Neuronal stem cell (in vitro differentiated cells): ENCODE measurements around the gene GNMT. TPM values are rescaled to one million over a fixed set of nuclear protein-coding genes. Genes with fewer than 3 reads are reported as not detected.
A peak's percentile ranks its signal among the peaks of the same experiment; 100 is the strongest.

ENCODE experiments used
- DNase-seq: peaks from one replicate; pipeline ENCODE4 v3.0.0-alpha.2; 2013; ENCODE audit warnings: low spot score
- H2AFZ ChIP-seq: one replicate; pipeline ENCODE4 v1.6.1; 2013; ENCODE audit warnings: mild to moderate bottlenecking, low read length, inconsistent platforms
- H2AK5ac ChIP-seq: 2 replicates; pipeline ENCODE4 v1.6.1; 2013; ENCODE audit warnings: low read depth, mild to moderate bottlenecking, inconsistent platforms, low read length, moderate library complexity, mixed read lengths
- H2BK120ac ChIP-seq: 2 replicates; pipeline ENCODE4 v1.6.1; 2013; ENCODE audit warnings: low read depth, mild to moderate bottlenecking, inconsistent platforms, low read length, moderate library complexity, mixed read lengths
- H2BK12ac ChIP-seq: one replicate; pipeline ENCODE4 v1.6.1; 2013; ENCODE audit warnings: low read length, inconsistent platforms
- H2BK15ac ChIP-seq: 2 replicates; pipeline ENCODE4 v1.6.1; 2013; ENCODE audit warnings: mild to moderate bottlenecking, low read length, inconsistent platforms, mixed read lengths
- H2BK5ac ChIP-seq: one replicate; pipeline ENCODE4 v1.6.1; 2013; ENCODE audit warnings: inconsistent platforms, mild to moderate bottlenecking, low read length, moderate library complexity
- H3K14ac ChIP-seq: one replicate; pipeline ENCODE4 v1.6.1; 2013; ENCODE audit warnings: low read length, inconsistent platforms
- H3K18ac ChIP-seq: 2 replicates; pipeline ENCODE4 v1.6.1; 2013; ENCODE audit warnings: low read length, inconsistent platforms
- H3K23ac ChIP-seq: 2 replicates; pipeline ENCODE4 v1.6.1; 2013; ENCODE audit warnings: low read depth, mild to moderate bottlenecking, mixed read lengths, low read length, inconsistent platforms; ENCODE audit not compliant: poor library complexity
- H3K27ac ChIP-seq: replicated peaks from 3 replicates; pipeline ENCODE4 v1.5.1; 2013; ENCODE audit warnings: low read length, inconsistent platforms
- H3K27me3 ChIP-seq, 3 experiments: 2 replicates each; pipeline ENCODE4 v1.6.1; 2013; ENCODE audit warnings: low read length in 3 of 3, mild to moderate bottlenecking in 2 of 3, inconsistent platforms in 1 of 3, low read depth in 1 of 3, mixed read lengths in 1 of 3, moderate library complexity in 1 of 3; ENCODE audit not compliant: control insufficient read depth in 3 of 3, insufficient read depth in 3 of 3
- H3K36me3 ChIP-seq, 2 donors: replicated peaks in 1 of 2; 2 replicates each; pipeline ENCODE4 v1.6.1; 2013; ENCODE audit warnings: low read length in 2 of 2; ENCODE audit not compliant: control insufficient read depth in 2 of 2, insufficient read depth in 2 of 2
- H3K4ac ChIP-seq: 2 replicates; pipeline ENCODE4 v1.6.1; 2013; ENCODE audit warnings: inconsistent platforms, mild to moderate bottlenecking, low read length, moderate library complexity
- H3K4me1 ChIP-seq, 2 donors: 1 replicate in 1 of 2; 2 replicates in 1 of 2; pipeline ENCODE4 v1.6.1; 2013; ENCODE audit warnings: low read length in 2 of 2, low read depth in 1 of 2; ENCODE audit not compliant: control insufficient read depth in 2 of 2, insufficient read depth in 1 of 2
- H3K4me2 ChIP-seq: one replicate; pipeline ENCODE4 v1.6.1; 2013; ENCODE audit warnings: mild to moderate bottlenecking, low read length, inconsistent platforms; ENCODE audit not compliant: insufficient read depth, poor library complexity, severe bottlenecking
- H3K4me3 ChIP-seq, 2 donors: 2 replicates each; pipeline ENCODE4 v1.5.1; 2013; ENCODE audit warnings: low read length in 2 of 2, mild to moderate bottlenecking in 2 of 2, inconsistent platforms in 1 of 2, moderate library complexity in 1 of 2
- H3K79me1 ChIP-seq: one replicate; pipeline ENCODE4 v1.6.1; 2013; ENCODE audit warnings: low read depth, mild to moderate bottlenecking, inconsistent platforms, low read length, moderate library complexity
- H3K9ac ChIP-seq: one replicate; pipeline ENCODE4 v1.6.1; 2013; ENCODE audit warnings: mild to moderate bottlenecking, low read depth, low read length, inconsistent platforms; ENCODE audit not compliant: poor library complexity
- H3K9me3 ChIP-seq, 2 donors: replicated peaks in 1 of 2; 2 replicates each; pipeline versions ENCODE3 to v1.6.1; 2013; ENCODE audit warnings: low read length in 2 of 2, mild to moderate bottlenecking in 2 of 2, inconsistent platforms in 1 of 2, low read depth in 1 of 2, mixed read lengths in 1 of 2, moderate library complexity in 1 of 2; ENCODE audit not compliant: control insufficient read depth in 2 of 2, insufficient read depth in 1 of 2
- H4K8ac ChIP-seq: one replicate; pipeline ENCODE4 v1.6.1; 2013; ENCODE audit warnings: low read depth, mild to moderate bottlenecking, inconsistent platforms, low read length, moderate library complexity
- H4K91ac ChIP-seq: one replicate; pipeline ENCODE4 v1.6.1; 2013; ENCODE audit warnings: low read length, low read depth, mild to moderate bottlenecking, inconsistent platforms; ENCODE audit not compliant: poor library complexity
- WGBS, 2 donors: extraction: QIAGEN DNeasy Blood & Tissue Kit; methylation state at CpG; one replicate each; pipeline ENCODE4 v1.1.7; 2013; ENCODE audit warnings: missing lambda C conversion rate in 2 of 2, mixed read lengths in 1 of 2; ENCODE audit not compliant: insufficient read length in 2 of 2, insufficient replicate concordance in 1 of 2; ENCODE audit errors: extremely low coverage in 2 of 2; 5-methylcytosine and 5-hydroxymethylcytosine counted together
- polyA plus RNA-seq, 2 experiments: library from polyadenylated mRNA; stranded (reverse); fragments of 200-250 nt; gene quantifications; one replicate each; pipeline ENCODE4 v1.2.3, GENCODE V29; 2013

The GNMT gene
- 0.52 TPM for polyA plus RNA-seq (2013, experiment 1 of 2)
- 0.55 TPM for polyA plus RNA-seq (2013, experiment 2 of 2)

GRCh38 chr6:42960243-42961019 lies at the start of gene GNMT:
Gene GNMT (plus strand): TSS chr6:42960754. CDS start chr6:42960768, 14 bp downstream.
- no CpG with 5 or more reads among the region's 62 CpGs for WGBS, 2 donors
- Histone ChIP-seq H4K91ac (no peak within 1 kb of the TSS), H2BK12ac (no peak within 1 kb of the TSS), H2BK5ac (no peak within 1 kb of the TSS), H3K9ac (peak within 1 kb of the TSS; percentile 71), H4K8ac (no peak within 1 kb of the TSS), H3K4me1 (peaks cover 0 to 11% of the 10 kb centered on the region in 2 donors), H3K36me3 (peaks cover 2 to 24% of the 10 kb centered on the region in 2 donors), H3K18ac (peak within 1 kb of the TSS; percentile 61), H3K9me3 (peaks cover 0 to 3% of the 10 kb centered on the region in 2 donors), H3K4me2 (peak within 1 kb of the TSS; percentile 91), H3K4me3 (peak within 1 kb of the TSS in 1 of 2 donors; percentile 83), H3K27me3 (peaks cover 0 to 23% (median 0%) of the 10 kb centered on the region in 3 experiments), H2BK120ac (no peak within 1 kb of the TSS), H3K79me1 (no peaks in the 10 kb centered on the region), H2BK15ac (peak within 1 kb of the TSS; percentile 21), H3K4ac (no peak within 1 kb of the TSS), H3K14ac (no peak within 1 kb of the TSS), H3K23ac (peak within 1 kb of the TSS; percentile 69), H2AFZ (no peak within 1 kb of the TSS), H2AK5ac (peak within 1 kb of the TSS; percentile 82), H3K27ac (no peak within 1 kb of the TSS)
- peak; percentile 42 for DNase-seq

GRCh38 chr6:42911171-42912021 lies 49.2 kb upstream of the GNMT start:
- H4K91ac ChIP-seq = no peak overlapping the region
- H3K9ac ChIP-seq = peak overlapping the region; percentile 70
- no peak overlapping the region for H3K4ac ChIP-seq
- peak overlapping the region; percentile 55 for H3K23ac ChIP-seq
- no peaks in the 10 kb centered on the region for H3K36me3 ChIP-seq
- H3K79me1 ChIP-seq = peaks cover 2% of the 10 kb centered on the region
- H2BK120ac ChIP-seq = no peak overlapping the region
- peak overlapping the region; percentile 97 for H3K18ac ChIP-seq
- no peaks in the 10 kb centered on the region for H3K9me3 ChIP-seq
- H3K27ac ChIP-seq = peak overlapping the region; percentile 93
- WGBS, 2 donors = no CpG with 5 or more reads among the region's 49 CpGs
- peak overlapping the region; percentile 58 for H2BK15ac ChIP-seq
- H3K4me3 ChIP-seq = peak overlapping the region in 1 of 2 donors; percentile 87
- H3K27me3 ChIP-seq = no peaks in the 10 kb centered on the region
- no peak overlapping the region for H4K8ac ChIP-seq
- H3K14ac ChIP-seq = no peak overlapping the region
- peak overlapping the region; percentile 84 for H3K4me2 ChIP-seq
- peak overlapping the region; percentile 82 for H2BK5ac ChIP-seq
- H2BK12ac ChIP-seq = peak overlapping the region; percentile 63
- no peaks in the 10 kb centered on the region for H3K4me1 ChIP-seq
- H2AFZ ChIP-seq = peak overlapping the region; percentile 87
- H2AK5ac ChIP-seq = no peak overlapping the region
- peak; percentile 60 for DNase-seq

GRCh38 chr6:42914546-42914945 lies 46.0 kb upstream of the GNMT start:
- H3K9me3 ChIP-seq = no peaks in the 10 kb centered on the region

GRCh38 chr6:42915732-42916131 lies 44.8 kb upstream of the GNMT start, which contains the start of gene PTCRA:
Gene PTCRA (plus strand): TSS chr6:42916053. CDS start chr6:42916070, 17 bp downstream.
- no peak within 1 kb of the TSS for H3K23ac ChIP-seq
- peak within 1 kb of the TSS; percentile 42 for H3K4ac ChIP-seq
- H2BK5ac ChIP-seq = peak within 1 kb of the TSS; percentile 90

More at GRCh38 chr6:42914546-42914945, 46.0 kb upstream of the GNMT start:
- Histone ChIP-seq H3K36me3 (no peaks in the 10 kb centered on the region), H2AFZ (no peak overlapping the region), H3K4me3 (no peak overlapping the region), H3K4ac (no peak overlapping the region), H4K8ac (no peak overlapping the region), H2BK15ac (no peak overlapping the region), H2BK120ac (no peak overlapping the region), H3K27me3 (no peaks in the 10 kb centered on the region), H4K91ac (no peak overlapping the region), H2BK5ac (no peak overlapping the region), H3K4me1 (no peaks in the 10 kb centered on the region), H3K79me1 (peaks cover 2% of the 10 kb centered on the region), H2BK12ac (no peak overlapping the region), H3K18ac (no peak overlapping the region), H3K23ac (no peak overlapping the region), H3K27ac (no peak overlapping the region), H2AK5ac (no peak overlapping the region), H3K9ac (no peak overlapping the region), H3K4me2 (no peak overlapping the region), H3K14ac (no peak overlapping the region)
- no CpG with 5 or more reads among the region's 4 CpGs for WGBS, 2 donors
- DNase-seq = no peak

More at GRCh38 chr6:42915732-42916131, 44.8 kb upstream of the GNMT start, which contains the start of gene PTCRA:
- no peak within 1 kb of the TSS for H4K8ac ChIP-seq
- DNase-seq = no peak
- H2AFZ ChIP-seq = peak within 1 kb of the TSS; percentile 59
- H2BK120ac ChIP-seq = peak within 1 kb of the TSS; percentile 61
- H3K9ac ChIP-seq = no peak within 1 kb of the TSS
- no peak within 1 kb of the TSS for H3K4me2 ChIP-seq
- H3K27me3 ChIP-seq = no peaks in the 10 kb centered on the region
- no peaks in the 10 kb centered on the region for H3K36me3 ChIP-seq
- WGBS, 2 donors = no CpG with 5 or more reads among the region's 10 CpGs
- H3K4me3 ChIP-seq = no peak within 1 kb of the TSS
- H2AK5ac ChIP-seq = no peak within 1 kb of the TSS
- H3K27ac ChIP-seq = no peak within 1 kb of the TSS
- H3K4me1 ChIP-seq = no peaks in the 10 kb centered on the region
- H3K9me3 ChIP-seq = no peaks in the 10 kb centered on the region
- H2BK15ac ChIP-seq = peak within 1 kb of the TSS; percentile 83
- H3K79me1 ChIP-seq = peaks cover 2% of the 10 kb centered on the region
- H4K91ac ChIP-seq = no peak within 1 kb of the TSS
- peak within 1 kb of the TSS; percentile 64 for H3K18ac ChIP-seq
- no peak within 1 kb of the TSS for H2BK12ac ChIP-seq
- peak within 1 kb of the TSS; percentile 38 for H3K14ac ChIP-seq
